Activated naive CD4-positive, alpha-beta T cell treated with anti-CD3 and anti-CD28 coated beads, Interleukin-2, amount 50 U/mL, for 24 hours (primary cell): Measurements from ENCODE around the gene SNX9.
"Not testable (repeated sequence)": the region's sequence is repeated elsewhere in the genome, so short reads cannot be mapped to it uniquely, and the experiment has no call there.

Experiments
- H3K27ac Mint-ChIP-seq: one replicate; pipeline ENCODE4 v1.8.0; 2021; ENCODE audit warnings: mild to moderate bottlenecking, mixed read lengths
- H3K27me3 Mint-ChIP-seq: one replicate; pipeline ENCODE4 v1.8.0; 2021; ENCODE audit warnings: mixed read lengths
- H3K36me3 Mint-ChIP-seq: one replicate; pipeline ENCODE4 v1.8.0; 2021; ENCODE audit warnings: mixed read lengths
- H3K4me1 Mint-ChIP-seq: one replicate; pipeline ENCODE4 v1.8.0; 2021; ENCODE audit warnings: mixed read lengths
- H3K4me3 Mint-ChIP-seq: one replicate; pipeline ENCODE4 v1.8.0; 2021; ENCODE audit warnings: mild to moderate bottlenecking, mixed read lengths
- H3K9me3 Mint-ChIP-seq: one replicate; pipeline ENCODE4 v1.8.0; 2021; ENCODE audit warnings: mixed read lengths

SNX9 gene

DNA sequence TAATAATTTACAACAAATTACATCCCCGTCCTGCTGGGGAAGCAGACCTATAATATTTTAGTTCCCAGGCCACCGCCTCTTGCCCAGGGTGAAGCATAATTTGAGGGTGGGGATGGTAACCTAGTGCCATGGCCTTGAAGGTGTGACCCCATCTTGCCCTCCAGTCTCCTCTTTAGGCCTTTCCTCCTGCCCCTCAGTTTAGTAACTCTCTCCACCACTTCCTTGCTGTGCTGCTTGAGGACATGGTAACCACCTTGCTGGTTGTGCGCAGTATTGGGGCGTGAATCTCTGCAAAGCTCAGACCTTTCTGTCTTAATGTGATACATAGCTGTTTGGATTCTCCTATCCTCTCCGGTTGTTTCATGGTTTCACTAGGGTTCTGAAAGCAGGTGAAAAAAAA is 16.6 kb downstream of the SNX9 start:
- Mint-ChIP-seq H3K27ac (no peak overlapping the region), H3K4me1 (peaks cover 96% of the 10 kb centered on the region), H3K27me3 (no peaks in the 10 kb centered on the region), H3K4me3 (peak overlapping the region; percentile 59), H3K36me3 (peaks cover 17% of the 10 kb centered on the region), H3K9me3 (no peaks in the 10 kb centered on the region)

DNA sequence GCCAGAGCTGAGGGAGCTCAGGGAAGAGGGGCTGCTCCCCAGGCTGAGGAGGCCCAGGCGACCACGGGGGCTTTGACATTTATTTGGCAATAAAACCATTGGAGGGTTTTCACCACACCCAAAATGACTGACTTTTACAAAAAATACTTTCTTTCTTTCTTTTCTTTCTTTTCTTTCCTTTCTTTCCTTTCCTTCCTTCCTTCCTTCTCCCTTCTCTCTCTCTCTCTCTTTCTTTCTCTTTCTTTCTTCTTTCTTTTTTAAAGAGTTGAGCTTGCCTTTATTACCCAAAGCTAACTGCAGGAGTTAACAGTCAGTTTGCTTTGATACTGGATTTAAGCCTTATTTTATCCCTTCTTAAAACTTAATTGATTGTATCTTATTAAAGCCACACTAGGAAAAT is 17.2 kb downstream of the SNX9 start:
- H3K4me3 Mint-ChIP-seq, result peak overlapping the region; percentile 52
- H3K9me3 Mint-ChIP-seq, result no peaks in the 10 kb centered on the region
- H3K27ac Mint-ChIP-seq, result peak overlapping the region; percentile 90
- no peaks in the 10 kb centered on the region for H3K27me3 Mint-ChIP-seq
- peaks cover 95% of the 10 kb centered on the region for H3K4me1 Mint-ChIP-seq
- H3K36me3 Mint-ChIP-seq, result peaks cover 19% of the 10 kb centered on the region

DNA sequence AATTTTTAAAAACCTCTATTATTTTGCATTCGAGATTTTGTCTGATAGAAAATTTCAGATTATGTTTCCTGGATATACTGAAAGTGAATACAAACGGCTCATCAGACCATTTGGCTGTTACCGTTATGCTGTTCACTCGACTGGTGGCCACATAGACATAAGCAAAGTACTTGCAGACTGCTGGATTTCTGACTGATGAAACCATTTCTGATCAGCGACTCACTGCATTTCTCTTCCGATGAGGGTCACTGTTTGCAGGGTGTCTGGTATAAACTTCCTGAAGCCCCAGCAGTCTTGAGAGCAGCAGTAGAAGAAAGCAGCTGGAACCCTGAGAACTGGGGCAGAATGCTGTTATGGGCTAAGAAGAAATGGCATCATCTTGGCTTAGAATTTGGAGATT is 17.7 kb downstream of the SNX9 start:
- Mint-ChIP-seq H3K9me3 (no peaks in the 10 kb centered on the region), H3K27me3 (no peaks in the 10 kb centered on the region), H3K36me3 (peaks cover 18% of the 10 kb centered on the region), H3K4me1 (peaks cover 95% of the 10 kb centered on the region), H3K27ac (no peak overlapping the region), H3K4me3 (no peak overlapping the region)

DNA sequence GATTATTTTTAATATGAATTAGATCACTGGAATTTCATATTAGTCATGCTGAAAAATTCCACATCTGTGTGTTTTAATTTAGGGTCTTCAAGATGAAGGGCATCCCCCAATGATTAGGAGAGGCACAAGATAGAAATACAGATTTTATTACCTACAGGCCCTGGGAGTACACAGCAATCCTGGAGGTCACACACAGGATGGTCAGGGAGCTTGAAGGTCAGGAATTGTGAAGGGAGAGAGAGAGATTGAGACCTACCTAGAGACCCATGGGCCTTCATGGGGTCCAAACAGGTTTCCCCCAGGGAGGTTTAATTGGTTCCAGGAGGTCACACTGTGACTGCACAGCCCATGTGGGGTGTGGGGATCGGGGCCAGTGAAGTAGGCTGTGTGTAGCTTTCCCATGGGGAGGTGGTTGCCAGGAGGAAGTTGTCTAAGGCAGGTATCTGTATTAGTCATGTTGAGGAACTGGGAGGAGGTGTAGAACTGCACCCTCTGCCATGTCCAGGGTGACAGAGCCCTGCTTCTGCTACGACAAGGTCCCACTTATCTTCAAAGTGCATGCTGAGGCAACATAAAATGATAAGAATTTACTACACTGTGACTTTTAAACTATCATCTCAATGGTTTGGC is 18.3 kb downstream of the SNX9 start:
- Mint-ChIP-seq H3K27ac (peak overlapping the region; percentile 81), H3K4me3 (peak overlapping the region; percentile 51), H3K27me3 (no peaks in the 10 kb centered on the region), H3K4me1 (peaks cover 95% of the 10 kb centered on the region), H3K36me3 (peaks cover 18% of the 10 kb centered on the region), H3K9me3 (no peaks in the 10 kb centered on the region)

DNA sequence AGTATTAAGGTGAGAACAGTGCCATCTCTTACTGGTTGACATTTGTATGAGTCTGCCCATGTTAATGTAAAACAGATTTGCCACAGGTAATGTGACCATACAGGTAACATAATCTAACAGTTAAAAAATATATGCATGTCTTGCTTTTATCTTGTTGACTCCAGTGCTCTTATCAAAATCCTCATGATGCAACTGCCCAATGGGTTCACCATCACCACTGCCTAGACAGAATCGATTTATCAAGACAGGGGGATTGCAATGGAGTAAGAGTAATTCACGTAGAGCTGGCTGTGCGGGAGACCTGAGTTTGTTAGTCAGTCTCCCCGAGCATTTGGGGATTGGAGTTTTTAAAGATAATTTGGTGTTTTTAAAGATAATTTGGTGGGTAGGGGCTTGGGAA is 19.2 kb downstream of the SNX9 start:
- Mint-ChIP-seq H3K4me1 (peaks cover 92% of the 10 kb centered on the region), H3K27ac (no peak overlapping the region), H3K4me3 (no peak overlapping the region), H3K9me3 (no peaks in the 10 kb centered on the region), H3K36me3 (peaks cover 18% of the 10 kb centered on the region), H3K27me3 (no peaks in the 10 kb centered on the region)

DNA sequence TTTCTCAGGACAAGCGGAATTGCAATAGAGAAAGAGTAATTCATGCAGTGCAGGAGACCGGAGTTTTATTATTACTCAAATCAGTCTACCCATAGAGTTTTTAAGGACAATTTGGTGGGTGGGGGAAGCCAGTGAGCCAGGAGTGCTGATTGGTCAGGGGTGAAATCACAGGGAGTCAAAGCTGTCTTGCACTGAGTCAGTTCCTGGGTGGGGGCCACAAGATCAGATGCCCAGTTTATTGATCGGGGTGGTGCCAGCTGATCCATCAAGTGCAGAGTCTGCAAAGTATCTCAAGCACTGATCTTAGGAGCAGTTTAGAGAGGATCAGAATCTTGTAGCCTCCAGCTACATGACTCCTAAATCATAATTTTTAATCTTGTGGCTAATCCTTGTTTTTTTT is 21.1 kb downstream of the SNX9 start:
- not testable (repeated sequence) for H3K9me3 Mint-ChIP-seq, H3K4me3 Mint-ChIP-seq, H3K27me3 Mint-ChIP-seq
- peaks cover 94% of the 10 kb centered on the region for H3K4me1 Mint-ChIP-seq
- H3K36me3 Mint-ChIP-seq, result peaks cover 18% of the 10 kb centered on the region
- peak overlapping the region; percentile 62 for H3K27ac Mint-ChIP-seq

DNA sequence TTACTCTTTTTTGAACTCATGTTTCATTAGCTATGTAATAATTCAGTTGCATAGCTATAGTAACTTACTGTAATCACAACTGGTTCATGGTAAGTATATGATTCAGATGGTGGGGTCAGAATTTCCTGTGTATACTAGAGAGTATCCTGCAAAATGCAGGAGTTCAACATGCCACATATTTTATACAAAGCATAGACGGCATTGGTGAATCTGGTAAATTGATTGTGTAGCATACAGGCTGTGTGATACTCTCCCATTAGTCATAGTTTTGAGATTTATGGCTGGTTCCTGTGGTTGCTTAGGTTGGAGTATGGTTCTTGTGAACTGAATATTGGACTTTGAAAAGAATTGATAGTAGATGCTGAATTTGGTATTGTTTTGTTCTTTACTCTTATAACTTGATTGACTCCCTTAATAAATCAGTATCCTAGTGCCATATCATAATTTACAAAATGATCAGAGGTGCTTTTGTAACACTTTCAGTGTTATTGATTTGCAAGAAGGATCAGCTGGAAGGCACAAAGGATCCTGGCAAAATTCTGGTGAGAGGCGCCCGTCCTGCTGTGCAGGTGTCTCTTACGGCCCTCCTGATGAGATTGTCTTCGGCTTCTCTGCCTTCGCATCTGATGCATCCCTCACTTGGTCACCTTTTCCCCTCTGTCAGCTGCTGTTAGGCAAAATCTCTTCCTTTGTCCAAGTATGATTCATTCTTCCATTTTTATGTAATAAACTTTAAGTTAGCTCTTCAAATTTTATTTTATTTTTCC is 22.6 kb downstream of the SNX9 start:
- peak overlapping the region; percentile 88 for H3K27ac Mint-ChIP-seq
- H3K4me1 Mint-ChIP-seq, result peaks cover 92% of the 10 kb centered on the region

DNA sequence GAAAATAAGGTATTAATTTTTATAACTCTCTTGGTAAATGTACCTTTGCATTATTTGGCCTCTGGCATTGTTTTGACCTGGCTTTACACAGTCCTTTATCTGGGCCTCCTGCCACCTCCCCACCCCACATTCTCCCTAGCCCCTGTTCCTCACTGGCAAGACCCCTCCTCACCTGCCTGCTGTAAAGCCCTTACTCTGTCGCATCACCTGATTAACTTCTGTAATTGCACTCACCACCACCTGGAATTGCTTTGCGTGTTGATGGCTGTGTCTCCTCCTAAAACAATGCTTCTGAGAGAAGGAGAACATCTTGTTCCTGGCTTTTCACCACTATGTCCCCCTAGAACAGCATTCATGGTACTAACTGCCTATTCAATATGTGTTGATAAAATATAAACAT is 24.8 kb downstream of the SNX9 start:
- peaks cover 72% of the 10 kb centered on the region for H3K4me1 Mint-ChIP-seq
- H3K27me3 Mint-ChIP-seq, result no peaks in the 10 kb centered on the region
- H3K27ac Mint-ChIP-seq, result peak overlapping the region; percentile 65
- H3K36me3 Mint-ChIP-seq, result peaks cover 24% of the 10 kb centered on the region
- no peaks in the 10 kb centered on the region for H3K9me3 Mint-ChIP-seq
- peak overlapping the region; percentile 44 for H3K4me3 Mint-ChIP-seq

More for the DNA sequence above, 22.6 kb downstream of the SNX9 start:
- Mint-ChIP-seq H3K9me3 (no peaks in the 10 kb centered on the region), H3K36me3 (peaks cover 24% of the 10 kb centered on the region), H3K27me3 (no peaks in the 10 kb centered on the region), H3K4me3 (peak overlapping the region; percentile 60)

DNA sequence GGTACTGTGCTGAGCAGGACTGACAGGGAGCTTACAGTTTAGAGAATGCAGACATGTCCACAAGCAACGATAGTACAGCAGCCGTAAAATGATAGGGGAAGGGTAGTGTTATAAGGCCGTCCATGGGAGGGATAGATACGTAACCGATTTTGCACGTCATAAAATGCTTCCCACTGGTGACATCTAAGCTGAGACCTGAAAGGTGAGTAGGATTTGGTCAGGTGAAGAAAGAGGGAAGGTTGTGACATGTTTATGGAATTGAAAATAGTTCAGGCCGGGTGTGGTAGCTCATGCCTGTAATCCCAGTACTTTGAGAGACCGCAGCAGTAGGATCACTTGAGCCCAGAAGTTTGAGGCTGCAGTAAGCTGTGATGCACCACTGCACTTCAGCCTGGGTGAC is 25.6 kb downstream of the SNX9 start:
- Mint-ChIP-seq H3K4me3 (peak overlapping the region; percentile 61), H3K9me3 (no peaks in the 10 kb centered on the region), H3K36me3 (peaks cover 33% of the 10 kb centered on the region), H3K27me3 (no peaks in the 10 kb centered on the region), H3K4me1 (peaks cover 71% of the 10 kb centered on the region), H3K27ac (peak overlapping the region; percentile 67)

DNA sequence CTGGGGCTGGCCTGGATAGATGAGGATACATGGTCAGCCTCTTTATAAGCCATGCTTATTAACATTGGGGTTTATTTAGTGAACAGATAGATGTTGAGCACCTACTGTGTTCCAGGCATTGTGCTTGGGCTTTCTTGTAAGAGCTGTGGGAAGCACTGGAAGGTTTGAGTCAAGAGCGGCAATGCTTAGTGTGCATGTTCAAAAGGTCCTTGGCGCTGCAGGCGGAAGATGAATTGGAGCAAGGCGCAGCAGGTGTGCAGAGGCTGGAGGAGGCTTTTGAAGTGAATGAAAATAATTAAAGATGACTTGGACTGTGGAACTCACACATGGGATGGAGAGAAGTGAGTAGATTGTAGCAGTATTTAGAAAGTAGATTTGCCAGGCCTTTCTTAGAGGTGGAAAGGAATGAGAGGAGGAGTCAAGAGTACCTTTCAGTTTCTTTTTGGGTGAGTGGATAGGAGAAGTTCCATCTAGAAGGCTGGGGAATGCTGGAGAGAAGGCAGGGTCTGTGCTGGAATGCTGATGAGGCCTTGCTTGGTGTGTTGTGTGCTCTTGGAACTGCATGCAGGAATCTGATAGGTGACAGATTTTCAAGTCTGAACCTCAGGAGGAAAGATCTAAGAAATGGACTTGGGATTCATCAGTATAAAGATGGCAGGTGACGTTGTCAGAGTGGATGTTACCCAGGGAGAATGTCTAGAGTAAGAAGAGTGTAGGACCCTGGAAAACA is 26.4 kb downstream of the SNX9 start:
- Mint-ChIP-seq H3K27ac (peak overlapping the region; percentile 66), H3K4me3 (peak overlapping the region; percentile 28), H3K27me3 (no peaks in the 10 kb centered on the region), H3K4me1 (peaks cover 71% of the 10 kb centered on the region), H3K36me3 (peaks cover 37% of the 10 kb centered on the region), H3K9me3 (no peaks in the 10 kb centered on the region)

DNA sequence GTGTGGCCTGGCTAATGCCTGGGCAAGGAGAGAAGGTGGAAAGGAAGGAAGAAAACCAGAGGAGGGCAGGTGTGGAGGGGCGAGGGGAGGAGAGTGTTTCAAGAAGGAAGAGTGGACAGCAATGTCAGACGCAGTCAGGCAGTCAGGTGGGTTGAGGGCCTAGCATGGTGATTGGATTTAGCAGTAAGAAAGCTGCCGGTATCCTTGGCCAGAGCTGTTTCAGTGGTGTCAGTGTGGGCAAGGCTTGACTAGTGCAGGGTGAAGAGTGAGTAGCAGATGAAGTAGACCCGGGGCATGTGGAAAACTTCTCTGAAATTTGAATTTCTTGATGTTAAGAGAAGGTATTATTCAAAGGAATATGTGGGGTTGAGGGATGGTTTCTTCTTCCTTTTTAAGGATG is 27.0 kb downstream of the SNX9 start:
- peak overlapping the region; percentile 66 for H3K27ac Mint-ChIP-seq
- H3K4me3 Mint-ChIP-seq, result no peak overlapping the region
- H3K27me3 Mint-ChIP-seq, result no peaks in the 10 kb centered on the region
- H3K4me1 Mint-ChIP-seq, result peaks cover 73% of the 10 kb centered on the region
- no peaks in the 10 kb centered on the region for H3K9me3 Mint-ChIP-seq
- peaks cover 39% of the 10 kb centered on the region for H3K36me3 Mint-ChIP-seq

DNA sequence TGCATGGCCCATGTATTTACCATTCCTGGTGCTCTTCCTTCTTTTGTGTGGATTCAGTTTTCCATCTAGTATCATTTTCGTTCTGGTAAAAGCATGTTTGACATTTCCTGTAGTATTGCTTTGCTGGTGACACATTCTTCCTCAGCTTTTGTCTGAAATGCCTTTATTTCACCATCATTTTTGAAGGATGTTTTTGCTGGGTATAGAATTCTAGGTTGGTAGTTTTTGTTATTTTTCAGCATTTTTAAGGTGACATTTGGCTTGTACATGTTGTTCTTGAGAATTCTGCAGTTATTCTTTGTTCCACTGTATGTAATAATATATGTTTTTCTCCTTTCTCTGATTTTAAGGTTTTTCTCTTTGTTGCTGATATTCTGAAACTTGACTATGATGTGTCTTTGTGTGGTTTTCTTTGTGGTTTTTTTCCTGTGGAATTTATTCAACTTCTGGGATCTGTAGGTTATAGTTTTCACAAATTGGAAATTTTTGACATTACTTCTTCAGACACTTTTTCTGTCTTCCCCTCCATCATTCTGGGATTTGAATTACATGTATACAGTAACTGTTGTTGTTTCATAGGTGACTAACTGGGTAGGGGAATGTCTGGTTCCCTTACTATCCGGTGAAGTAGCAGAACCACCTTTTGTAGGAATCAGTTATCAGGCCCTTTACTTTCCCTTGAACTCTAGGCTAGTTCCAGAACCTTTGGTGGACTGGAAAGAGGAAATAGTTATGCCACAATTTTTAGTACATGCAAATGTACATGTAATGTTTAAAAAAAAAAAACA is 30.2 kb downstream of the SNX9 start:
- Mint-ChIP-seq H3K4me1 (peaks cover 73% of the 10 kb centered on the region), H3K4me3 (no peak overlapping the region)

DNA sequence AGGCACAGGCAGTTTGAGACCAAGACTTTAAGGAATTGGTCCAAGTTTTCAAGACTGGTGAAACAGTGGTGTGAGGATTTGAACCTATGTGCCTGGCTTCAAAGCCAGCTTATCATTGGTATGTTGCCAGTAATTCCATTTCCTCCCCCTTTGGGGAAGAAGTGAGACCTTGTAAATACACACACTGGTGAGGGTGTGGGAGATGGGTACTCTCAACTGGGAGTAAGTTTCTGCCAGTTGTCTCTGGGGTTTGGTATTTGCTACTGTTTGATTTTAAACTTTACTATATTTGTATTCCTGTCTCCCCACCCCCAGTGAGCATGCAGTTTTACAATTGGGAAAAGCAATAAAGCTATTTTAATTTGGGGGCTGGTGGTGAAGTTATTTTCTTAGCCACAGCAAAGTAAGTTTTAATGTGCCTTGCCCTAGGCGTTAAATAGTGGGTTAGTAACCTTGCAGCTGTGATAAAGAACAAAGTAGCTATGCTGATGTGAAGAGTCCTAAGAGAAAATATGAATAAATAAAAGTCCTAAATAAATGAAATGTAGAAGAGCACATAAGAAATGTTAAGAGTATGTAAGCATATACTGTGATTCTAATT is 31.0 kb downstream of the SNX9 start:
- peaks cover 30% of the 10 kb centered on the region for H3K36me3 Mint-ChIP-seq
- no peaks in the 10 kb centered on the region for H3K9me3 Mint-ChIP-seq
- no peak overlapping the region for H3K4me3 Mint-ChIP-seq
- H3K4me1 Mint-ChIP-seq, result peaks cover 73% of the 10 kb centered on the region
- H3K27me3 Mint-ChIP-seq, result no peaks in the 10 kb centered on the region
- H3K27ac Mint-ChIP-seq, result no peak overlapping the region

More for the DNA sequence above, 30.2 kb downstream of the SNX9 start:
- Mint-ChIP-seq H3K36me3 (peaks cover 30% of the 10 kb centered on the region), H3K9me3 (no peaks in the 10 kb centered on the region), H3K27me3 (no peaks in the 10 kb centered on the region), H3K27ac (no peak overlapping the region)

DNA sequence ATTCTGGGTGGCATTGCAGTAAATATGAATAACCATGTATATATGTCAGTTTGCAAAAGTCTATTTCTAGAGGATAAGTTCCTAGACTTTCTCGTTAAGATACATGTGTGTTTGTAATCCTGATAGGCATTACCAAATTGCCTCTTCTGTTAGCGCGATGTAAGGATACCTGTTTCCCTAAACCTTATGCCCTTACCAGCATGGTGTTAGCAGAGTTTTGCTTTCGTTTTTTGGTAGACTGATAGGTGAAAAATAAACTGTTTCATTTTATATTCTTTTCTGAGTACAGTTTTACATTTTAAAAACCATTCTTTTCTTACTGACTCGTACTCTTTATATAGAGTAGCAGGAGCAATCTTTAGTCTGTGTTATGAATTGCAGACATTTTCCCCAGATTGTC is 32.3 kb downstream of the SNX9 start:
- Mint-ChIP-seq H3K4me1 (peaks cover 73% of the 10 kb centered on the region), H3K9me3 (no peaks in the 10 kb centered on the region), H3K4me3 (no peak overlapping the region), H3K27me3 (no peaks in the 10 kb centered on the region), H3K27ac (no peak overlapping the region), H3K36me3 (peaks cover 21% of the 10 kb centered on the region)

DNA sequence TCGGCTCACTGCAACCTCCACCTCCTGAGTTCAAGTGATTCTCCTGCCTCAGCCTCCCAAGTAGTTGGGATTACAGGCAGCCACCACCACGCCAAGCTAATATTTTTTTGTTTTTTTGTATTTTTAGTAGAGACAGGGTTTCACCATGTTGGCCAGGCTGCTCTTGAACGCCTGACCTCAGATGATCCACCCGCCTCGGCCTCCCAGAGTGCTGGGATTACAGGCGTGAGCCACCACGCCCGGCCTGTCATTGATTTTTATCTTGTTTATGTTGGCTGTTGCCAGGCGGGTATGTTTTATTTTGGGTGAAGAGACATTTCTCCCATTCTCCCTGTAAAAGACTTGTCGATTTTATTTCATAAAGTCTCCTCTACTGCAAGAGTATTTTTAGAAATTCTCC is 32.8 kb downstream of the SNX9 start:
- not testable (repeated sequence) for H3K27me3 Mint-ChIP-seq, H3K27ac Mint-ChIP-seq, H3K4me3 Mint-ChIP-seq, H3K9me3 Mint-ChIP-seq
- Mint-ChIP-seq H3K36me3 (peaks cover 21% of the 10 kb centered on the region), H3K4me1 (peaks cover 77% of the 10 kb centered on the region)
